ENCODE results near the gene ROR2.

ROR2 gene

DNA sequence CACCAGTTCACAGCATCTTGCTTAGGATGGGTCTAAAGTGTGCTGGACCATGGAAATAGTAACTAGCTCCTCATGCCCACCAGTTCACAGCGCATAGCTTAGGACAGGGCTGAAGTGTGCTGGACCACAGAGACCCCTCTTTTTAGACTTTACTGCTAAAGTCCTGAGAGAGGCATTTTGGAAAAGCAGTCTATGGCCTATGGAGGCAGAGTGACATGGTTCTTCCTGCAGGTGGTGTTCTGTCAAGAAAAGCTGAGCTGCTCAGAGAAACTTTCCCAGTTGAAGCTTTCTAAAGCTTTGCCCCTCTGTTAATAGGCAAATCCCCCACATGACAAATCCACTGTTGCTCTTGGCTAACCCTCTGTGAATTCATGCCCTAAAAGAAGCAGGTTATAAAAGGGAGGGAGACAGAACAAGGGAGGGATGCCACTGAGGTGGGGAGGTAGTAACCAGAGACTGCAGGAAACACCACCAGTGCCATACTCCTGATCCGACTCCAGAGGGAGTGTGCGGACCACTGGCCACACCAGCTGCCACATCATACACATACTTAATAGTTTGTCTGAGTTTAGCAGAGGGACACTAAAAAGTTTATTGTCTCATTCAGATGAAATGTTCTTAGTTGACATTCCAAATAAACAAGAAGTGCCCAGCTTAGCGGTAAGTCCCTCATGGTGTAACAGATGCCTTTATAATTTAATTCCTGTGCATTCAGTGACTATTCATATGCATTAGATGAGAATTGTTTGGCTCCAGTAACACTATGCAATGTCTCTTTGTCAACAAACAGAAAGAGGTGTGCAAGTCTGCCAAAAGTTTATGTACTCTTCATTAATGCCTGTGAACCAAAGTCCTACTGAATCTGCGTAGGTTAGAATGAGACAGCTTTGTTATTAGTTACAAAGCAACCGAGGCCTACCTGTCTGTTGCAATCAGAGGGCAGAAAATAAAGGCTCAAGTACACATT lies 290.2 kb downstream of the ROR2 start:
- Mint-ChIP-seq H3K36me3 (ENCODE audit: low read depth) (no peaks in the 10 kb centered on the region), H3K27me3 (ENCODE audit: low read depth) (peaks cover 18% of the 10 kb centered on the region), H3K4me3 (no peak overlapping the region), H3K9me3 (no peaks in the 10 kb centered on the region), H3K4me1 (no peaks in the 10 kb centered on the region), H3K27ac (no peak overlapping the region)
- TF ChIP-seq CTCF (IDR thresholded peaks at IDR 0.05; ENCODE audit: unreplicated experiment in 3 of 3) = peak; percentile 61 to 71 (median 63)

GRCh38 chr9:91658513-91659105 lies 291.4 kb downstream of the ROR2 start:
- no peak overlapping the region for H3K27ac Mint-ChIP-seq
- H3K9me3 Mint-ChIP-seq = no peaks in the 10 kb centered on the region
- no peak overlapping the region for H3K4me3 Mint-ChIP-seq

GRCh38 chr9:91657501-91657900 lies 292.5 kb downstream of the ROR2 start:
- Mint-ChIP-seq H3K4me1 (no peaks in the 10 kb centered on the region), H3K27ac (no peak overlapping the region), H3K4me3 (no peak overlapping the region), H3K27me3 (ENCODE audit: low read depth) (peaks cover 5% of the 10 kb centered on the region), H3K36me3 (ENCODE audit: low read depth) (no peaks in the 10 kb centered on the region), H3K9me3 (no peaks in the 10 kb centered on the region)
- TF ChIP-seq CTCF (IDR thresholded peaks at IDR 0.05; ENCODE audit: unreplicated experiment in 3 of 3) = no peak

More at GRCh38 chr9:91658513-91659105, 291.4 kb downstream of the ROR2 start:
- Mint-ChIP-seq H3K36me3 (ENCODE audit: low read depth) (no peaks in the 10 kb centered on the region), H3K27me3 (ENCODE audit: low read depth) (peaks cover 12% of the 10 kb centered on the region), H3K4me1 (no peaks in the 10 kb centered on the region)
- TF ChIP-seq CTCF (IDR thresholded peaks at IDR 0.05; ENCODE audit: unreplicated experiment in 3 of 3) = no peak

- no peak for TF ChIP-seq CTCF (IDR thresholded peaks at IDR 0.05; ENCODE audit: unreplicated experiment in 3 of 3)
- Mint-ChIP-seq H3K9me3 (no peaks in the 10 kb centered on the region), H3K36me3 (ENCODE audit: low read depth) (no peaks in the 10 kb centered on the region), H3K4me1 (no peaks in the 10 kb centered on the region), H3K4me3 (no peak overlapping the region), H3K27ac (no peak overlapping the region), H3K27me3 (ENCODE audit: low read depth) (peaks cover 5% of the 10 kb centered on the region)
These were observed 294.4 kb downstream of the ROR2 start for GRCh38 chr9:91655658-91656057.

- Mint-ChIP-seq H3K4me1 (no peaks in the 10 kb centered on the region), H3K4me3 (no peak overlapping the region), H3K9me3 (no peaks in the 10 kb centered on the region), H3K27me3 (ENCODE audit: low read depth) (peaks cover 6% of the 10 kb centered on the region), H3K36me3 (ENCODE audit: low read depth) (no peaks in the 10 kb centered on the region), H3K27ac (no peak overlapping the region)
- TF ChIP-seq CTCF (IDR thresholded peaks at IDR 0.05; ENCODE audit: unreplicated experiment in 3 of 3) = no peak
These were observed 294.8 kb downstream of the ROR2 start for GRCh38 chr9:91655215-91655614.
